ENCODE results near the gene KSR1. TPM values are rescaled to one million over a fixed set of nuclear protein-coding genes. Genes with fewer than 3 reads are reported as not detected.

KSR1 gene
- total RNA-seq, 4 donors from 2014 or later = 10.4 to 17.7 (median 13.2) TPM

DNA sequence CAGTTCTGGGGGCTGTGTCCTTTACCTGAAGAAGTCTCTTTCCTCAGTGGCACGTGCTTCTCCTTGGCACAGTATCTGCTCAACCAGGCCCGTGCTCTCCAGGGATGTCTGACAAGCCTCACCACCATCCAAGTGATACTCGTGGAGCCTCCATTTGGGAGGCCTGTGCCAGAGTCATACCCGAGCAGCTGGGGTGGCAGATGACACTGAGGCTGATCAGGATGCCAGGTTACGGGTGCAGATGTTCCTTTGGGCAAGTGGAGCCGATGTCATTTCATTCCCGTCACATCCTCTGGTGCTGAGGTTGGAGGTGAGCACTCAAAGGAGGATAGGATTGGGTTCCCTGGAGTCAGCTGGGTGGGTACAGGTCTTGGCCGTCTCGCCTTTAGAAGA lies 87.2 kb downstream of the KSR1 start:
- no peak overlapping the region for H3K27ac ChIP-seq
- DNase-seq (no peak), ATAC-seq (no peak)
- TF ChIP-seq, protein P1, sequence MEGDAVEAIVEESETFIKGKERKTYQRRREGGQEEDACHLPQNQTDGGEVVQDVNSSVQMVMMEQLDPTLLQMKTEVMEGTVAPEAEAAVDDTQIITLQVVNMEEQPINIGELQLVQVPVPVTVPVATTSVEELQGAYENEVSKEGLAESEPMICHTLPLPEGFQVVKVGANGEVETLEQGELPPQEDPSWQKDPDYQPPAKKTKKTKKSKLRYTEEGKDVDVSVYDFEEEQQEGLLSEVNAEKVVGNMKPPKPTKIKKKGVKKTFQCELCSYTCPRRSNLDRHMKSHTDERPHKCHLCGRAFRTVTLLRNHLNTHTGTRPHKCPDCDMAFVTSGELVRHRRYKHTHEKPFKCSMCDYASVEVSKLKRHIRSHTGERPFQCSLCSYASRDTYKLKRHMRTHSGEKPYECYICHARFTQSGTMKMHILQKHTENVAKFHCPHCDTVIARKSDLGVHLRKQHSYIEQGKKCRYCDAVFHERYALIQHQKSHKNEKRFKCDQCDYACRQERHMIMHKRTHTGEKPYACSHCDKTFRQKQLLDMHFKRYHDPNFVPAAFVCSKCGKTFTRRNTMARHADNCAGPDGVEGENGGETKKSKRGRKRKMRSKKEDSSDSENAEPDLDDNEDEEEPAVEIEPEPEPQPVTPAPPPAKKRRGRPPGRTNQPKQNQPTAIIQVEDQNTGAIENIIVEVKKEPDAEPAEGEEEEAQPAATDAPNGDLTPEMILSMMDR (IDR thresholded peaks at IDR 0.05 in 4 of 5, conservative IDR thresholded peaks at IDR 0.05 in 1 of 5) = no peak
- no peak for TF ChIP-seq POLR2A (IDR thresholded peaks at IDR 0.05)
- no peaks in the 10 kb centered on the region for H3K36me3 ChIP-seq
- intact Hi-C loops (cut with DNase I; ENCODE audit: low total_unique reads) (no loop called here), in situ Hi-C loops (cut with MboI; ENCODE audit: low sequenced_read_pairs in 4 of 4) (no loop called here)
- no peaks in the 10 kb centered on the region for H3K9me3 ChIP-seq
- H3K4me3 ChIP-seq = no peak overlapping the region
- H3K4me1 ChIP-seq = peaks cover 0 to 4% of the 10 kb centered on the region in 2 donors
- H3K27me3 ChIP-seq = no peaks in the 10 kb centered on the region

DNA sequence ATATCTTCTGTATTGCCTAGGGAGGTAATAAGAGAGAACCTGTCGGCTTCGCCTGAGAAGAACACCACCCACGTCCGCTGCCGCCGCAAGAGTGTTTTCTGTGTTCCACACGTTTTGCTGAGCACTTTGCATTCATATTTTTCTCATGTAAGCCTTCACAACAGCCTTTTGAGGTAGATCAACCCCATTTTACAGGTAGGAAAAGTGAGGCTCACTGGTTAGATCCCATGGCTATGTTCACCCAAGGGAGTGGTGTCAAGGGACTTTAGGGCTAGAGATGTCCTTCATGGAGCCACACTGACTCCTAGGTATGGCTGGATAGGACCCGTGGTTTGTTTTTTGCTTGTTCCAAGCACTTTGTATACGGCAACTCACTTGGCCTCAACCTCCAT lies 87.7 kb downstream of the KSR1 start:
- no peak for TF ChIP-seq POLR2A (IDR thresholded peaks at IDR 0.05)
- TF ChIP-seq, protein P1 (IDR thresholded peaks at IDR 0.05 in 4 of 5, conservative IDR thresholded peaks at IDR 0.05 in 1 of 5) = no peak
- Histone ChIP-seq H3K27me3 (no peaks in the 10 kb centered on the region), H3K9me3 (no peaks in the 10 kb centered on the region), H3K4me3 (no peak overlapping the region), H3K4me1 (peaks cover 0 to 4% of the 10 kb centered on the region in 2 donors), H3K36me3 (no peaks in the 10 kb centered on the region), H3K27ac (no peak overlapping the region)
- ATAC-seq = no peak
- DNase-seq = no peak
- intact Hi-C loops (cut with DNase I; ENCODE audit: low total_unique reads) = no loop called here
- in situ Hi-C loops (cut with MboI; ENCODE audit: low sequenced_read_pairs in 4 of 4) = no loop called here

DNA sequence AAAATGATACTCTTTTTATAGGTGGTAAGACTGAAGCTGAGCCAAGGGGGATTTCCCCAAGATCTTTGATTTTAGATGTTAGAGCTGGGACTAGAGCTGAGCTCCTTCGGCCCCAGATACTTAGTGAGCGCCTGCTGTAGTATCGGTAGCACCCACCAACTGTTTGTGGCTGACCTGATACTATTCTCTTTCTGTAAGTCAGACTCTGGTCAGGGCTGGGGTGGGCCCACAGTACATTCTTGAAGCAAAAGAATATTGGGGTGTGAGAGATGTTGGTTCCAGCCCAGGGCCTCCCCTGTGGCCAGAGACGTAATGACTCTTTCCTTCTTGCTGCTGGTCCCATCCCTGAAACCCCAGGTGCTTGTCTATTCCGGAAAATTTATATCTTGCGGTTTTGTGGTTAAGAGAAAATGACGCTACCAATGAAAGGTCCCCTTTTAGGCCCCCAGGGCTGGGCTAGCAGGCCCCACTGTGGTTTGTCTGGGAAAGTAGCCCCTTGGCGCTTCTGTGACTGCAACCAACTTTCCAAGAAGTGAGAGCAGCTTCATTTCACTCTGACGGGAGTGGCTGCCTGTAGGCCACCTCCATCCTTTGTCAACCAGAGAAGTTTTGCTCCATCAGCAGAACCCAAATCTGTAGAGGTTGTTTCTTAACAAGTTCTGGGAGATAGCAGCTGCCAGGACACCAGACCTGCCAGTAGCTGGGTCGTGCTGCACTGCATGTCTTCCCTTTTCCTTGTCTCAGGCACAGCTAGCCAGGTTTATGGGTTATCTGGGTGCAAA lies 88.3 kb downstream of the KSR1 start:
- no peak for TF ChIP-seq POLR2A (IDR thresholded peaks at IDR 0.05)
- TF ChIP-seq, protein P1 (IDR thresholded peaks at IDR 0.05 in 4 of 5, conservative IDR thresholded peaks at IDR 0.05 in 1 of 5) = no peak
- Histone ChIP-seq H3K4me3 (no peak overlapping the region), H3K4me1 (peaks cover 0 to 4% of the 10 kb centered on the region in 2 donors), H3K27ac (no peak overlapping the region), H3K9me3 (no peaks in the 10 kb centered on the region), H3K27me3 (no peaks in the 10 kb centered on the region), H3K36me3 (no peaks in the 10 kb centered on the region)
- ATAC-seq (no peak), DNase-seq (no peak)
- in situ Hi-C loops (cut with MboI; ENCODE audit: low sequenced_read_pairs in 4 of 4) (loop anchor here in 1 of 4 donors (5.0 kb wide), 1 partner anchor 53 kb away; no protein-coding TSS in a partner anchor), intact Hi-C loops (cut with DNase I; ENCODE audit: low total_unique reads) (no loop called here)

DNA sequence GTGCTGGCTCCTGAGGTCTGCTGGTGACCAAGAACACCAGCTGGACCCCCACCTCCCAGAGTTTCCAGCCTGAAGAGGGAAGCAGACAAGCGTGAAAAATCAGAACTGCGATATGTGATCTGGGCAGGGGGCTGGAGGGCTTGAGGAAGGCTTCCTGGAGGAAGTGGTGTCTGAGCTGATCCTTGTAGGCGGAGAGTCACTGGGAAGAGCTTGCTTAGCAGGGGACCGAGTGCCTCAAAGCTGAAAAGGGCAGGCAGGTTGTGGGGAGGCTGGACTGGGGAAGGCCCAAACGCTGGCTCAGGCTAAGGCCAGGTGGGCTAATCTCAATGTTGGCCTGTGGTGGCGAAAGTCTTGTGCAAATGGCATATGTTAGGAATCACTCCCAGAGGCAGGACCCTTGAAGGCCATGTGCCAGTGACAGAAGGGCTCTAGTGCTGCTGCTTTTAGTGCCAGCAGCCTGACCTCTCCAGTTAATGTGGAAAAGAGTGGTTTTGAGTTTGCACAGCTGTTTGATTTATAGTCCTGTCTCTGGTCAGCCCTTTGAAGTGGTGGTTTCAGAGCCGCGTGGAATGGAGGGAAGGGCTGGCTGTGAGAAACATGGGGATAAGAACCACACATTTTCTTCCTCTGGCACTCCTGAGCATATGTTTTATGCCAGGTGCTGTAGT lies 89.4 kb downstream of the KSR1 start:
- in situ Hi-C loops (cut with MboI; ENCODE audit: low sequenced_read_pairs in 4 of 4) = loop anchor here in 1 of 4 donors (5.0 kb wide), 1 partner anchor 52 kb away; no protein-coding TSS in a partner anchor
- TF ChIP-seq POLR2A (IDR thresholded peaks at IDR 0.05) = no peak
- TF ChIP-seq, protein P1 (IDR thresholded peaks at IDR 0.05 in 4 of 5, conservative IDR thresholded peaks at IDR 0.05 in 1 of 5) = no peak
- no peaks in the 10 kb centered on the region for H3K36me3 ChIP-seq
- H3K27me3 ChIP-seq = no peaks in the 10 kb centered on the region
- no peak overlapping the region for H3K27ac ChIP-seq
- intact Hi-C loops (cut with DNase I; ENCODE audit: low total_unique reads) = no loop called here
- no peak for DNase-seq
- ATAC-seq = no peak
- H3K4me1 ChIP-seq = no peaks in the 10 kb centered on the region
- no peaks in the 10 kb centered on the region for H3K9me3 ChIP-seq
- H3K4me3 ChIP-seq = no peak overlapping the region

Data from gastrocnemius medialis (tissue), 4 donors.